HEK293T (cell line): ENCODE measurements around the gene SLC10A7.

ENCODE experiments used
- CTCF ChIA-PET: fragments of 350-600 bp; formaldehyde crosslinking; extraction: SDS; loops from one replicate; lab custom pipeline; 2021; ENCODE audit warnings: antibody characterized with exemption, inconsistent platforms; lab: Yijun Ruan, JAX
- POLR2A ChIA-PET: fragments of 350-600 bp; formaldehyde crosslinking; extraction: SDS; loops from one replicate; lab custom pipeline; 2020; ENCODE audit warnings: antibody characterized with exemption, inconsistent platforms; lab: Yijun Ruan, JAX
- DNase-seq: peaks from one replicate; pipeline ENCODE4 v3.0.0; 2012; ENCODE audit warnings: mixed read lengths; ENCODE audit errors: extremely low spot score
- ARNT ChIP-seq: fragments of 450-650 bp; IDR thresholded peaks from 2 replicates; pipeline ENCODE4 v1.6.1; 2017; ENCODE audit warnings: mild to moderate bottlenecking
- BHLHE40 ChIP-seq: fragments of 450-650 bp; IDR thresholded peaks from 2 replicates; pipeline ENCODE4 v1.6.1; 2016; ENCODE audit warnings: mild to moderate bottlenecking, moderate library complexity, borderline replicate concordance
- CTBP1 ChIP-seq: fragments of 450-650 bp; IDR thresholded peaks from 2 replicates; pipeline ENCODE4 v1.6.1; 2016; ENCODE audit warnings: borderline replicate concordance
- ELF4 ChIP-seq: fragments of 450-650 bp; IDR thresholded peaks from 2 replicates; pipeline ENCODE4 v1.6.1; 2017; ENCODE audit warnings: antibody characterized with exemption
- FOXA1 ChIP-seq: fragments of 450-650 bp; IDR thresholded peaks from 2 replicates; pipeline ENCODE4 v1.6.1; 2016; ENCODE audit warnings: mild to moderate bottlenecking
- FOXK2 ChIP-seq: fragments of 450-650 bp; IDR thresholded peaks from 2 replicates; pipeline ENCODE4 v1.6.1; 2016; ENCODE audit warnings: mild to moderate bottlenecking
- FOXM1 ChIP-seq: fragments of 450-650 bp; IDR thresholded peaks from 2 replicates; pipeline ENCODE4 v1.6.1; 2017; ENCODE audit warnings: mild to moderate bottlenecking, borderline replicate concordance
- HDGF ChIP-seq: fragments of 450-650 bp; IDR thresholded peaks from 2 replicates; pipeline ENCODE4 v1.6.1; 2017; ENCODE audit warnings: antibody characterized with exemption, borderline replicate concordance
- L3MBTL2 ChIP-seq: fragments of 450-650 bp; conservative IDR thresholded peaks from 2 replicates; pipeline ENCODE4 v1.6.1; 2016; ENCODE audit warnings: mild to moderate bottlenecking
- LEF1 ChIP-seq: fragments of 450-650 bp; IDR thresholded peaks from 2 replicates; pipeline ENCODE4 v1.6.1; 2017; ENCODE audit warnings: mild to moderate bottlenecking, borderline replicate concordance
- NFRKB ChIP-seq: fragments of 450-650 bp; IDR thresholded peaks from 2 replicates; pipeline ENCODE4 v1.6.1; 2016; ENCODE audit warnings: mild to moderate bottlenecking, moderate library complexity
- PKNOX1 ChIP-seq: fragments of 450-650 bp; IDR thresholded peaks from 2 replicates; pipeline ENCODE4 v1.6.1; 2016
- SP1 ChIP-seq: fragments of 450-650 bp; IDR thresholded peaks from 2 replicates; pipeline ENCODE4 v1.6.1; 2017
- SUZ12 ChIP-seq: fragments of 450-650 bp; IDR thresholded peaks from 2 replicates; pipeline ENCODE4 v1.6.1; 2016; ENCODE audit warnings: mild to moderate bottlenecking
- TARDBP ChIP-seq: fragments of 450-650 bp; IDR thresholded peaks from 2 replicates; pipeline ENCODE4 v1.6.1; 2016
- ZNF384 ChIP-seq: fragments of 450-650 bp; IDR thresholded peaks from 2 replicates; pipeline ENCODE4 v1.6.1; 2016

SLC10A7 gene

GRCh38 chr4:146439437-146439836, 82.3 kb downstream of the SLC10A7 start:
- TF ChIP-seq SUZ12 (no peak), ZNF384 (no peak), FOXM1 (no peak), ARNT (no peak), NFRKB (no peak), LEF1 (no peak), PKNOX1 (no peak)
- ChIA-PET POLR2A (no interaction called here), CTCF (no interaction called here)
- no peak for DNase-seq

- TF ChIP-seq SP1 = no peak
- no peak for TF ChIP-seq FOXM1
- TF ChIP-seq FOXA1 = no peak
- TF ChIP-seq BHLHE40 = no peak
- no peak for TF ChIP-seq CTBP1
- TF ChIP-seq TARDBP = no peak
- ChIA-PET POLR2A (no interaction called here), CTCF (no interaction called here)
- DNase-seq = no peak
These were observed 84.0 kb downstream of the SLC10A7 start for GRCh38 chr4:146437778-146438177.

GRCh38 chr4:146436423-146437162, 85.1 kb downstream of the SLC10A7 start:
- ChIA-PET POLR2A (no interaction called here), CTCF (no interaction called here)
- DNase-seq = no peak
- TF ChIP-seq NFRKB = no peak
- TF ChIP-seq PKNOX1 = no peak
- no peak for TF ChIP-seq BHLHE40
- no peak for TF ChIP-seq ZNF384
- no peak for TF ChIP-seq LEF1
- TF ChIP-seq ARNT = no peak
- no peak for TF ChIP-seq TARDBP

- ChIA-PET POLR2A (no interaction called here), CTCF (no interaction called here)
- DNase-seq = no peak
- TF ChIP-seq FOXA1 (no peak), LEF1 (no peak), SUZ12 (no peak), ARNT (no peak), ZNF384 (no peak), CTBP1 (no peak), ELF4 (no peak), L3MBTL2 (no peak), TARDBP (no peak)
These were observed 85.8 kb downstream of the SLC10A7 start for GRCh38 chr4:146435962-146436361.

- no peak for DNase-seq
These were observed 89.7 kb downstream of the SLC10A7 start for GRCh38 chr4:146432065-146432464.

GRCh38 chr4:146428298-146428697, 93.4 kb downstream of the SLC10A7 start:
- no peak for DNase-seq
- no peak for TF ChIP-seq ARNT
- no peak for TF ChIP-seq ZNF384
- no peak for TF ChIP-seq LEF1
- no peak for TF ChIP-seq HDGF
- TF ChIP-seq FOXK2 = no peak
- ChIA-PET POLR2A (no interaction called here), CTCF (interaction anchor here (0.6 kb wide), 1 partner anchor 1621 kb away, joined by 5 read pairs; no protein-coding TSS in a partner anchor)

More at GRCh38 chr4:146432065-146432464, 89.7 kb downstream of the SLC10A7 start:
- ChIA-PET CTCF (interaction anchor here (0.6 kb wide), 1 partner anchor 11 kb away, joined by 3 read pairs; no protein-coding TSS in a partner anchor), POLR2A (no interaction called here)
- TF ChIP-seq SP1 = no peak
- no peak for TF ChIP-seq NFRKB
- TF ChIP-seq BHLHE40 = no peak
- TF ChIP-seq ZNF384 = no peak
- no peak for TF ChIP-seq SUZ12
- TF ChIP-seq PKNOX1 = no peak
- TF ChIP-seq LEF1 = no peak
- TF ChIP-seq FOXK2 = no peak
- no peak for TF ChIP-seq L3MBTL2
- TF ChIP-seq FOXM1 = no peak
- TF ChIP-seq HDGF = no peak
- no peak for TF ChIP-seq ELF4
- TF ChIP-seq FOXA1 = no peak
- no peak for TF ChIP-seq TARDBP

- ChIA-PET CTCF (no interaction called here), POLR2A (no interaction called here)
- DNase-seq = no peak
- TF ChIP-seq SUZ12 (no peak), FOXK2 (no peak), NFRKB (no peak), TARDBP (no peak), CTBP1 (no peak), ZNF384 (no peak), LEF1 (no peak), BHLHE40 (no peak), PKNOX1 (no peak), SP1 (no peak), ARNT (no peak), HDGF (no peak), ELF4 (no peak), L3MBTL2 (no peak), FOXA1 (no peak), FOXM1 (no peak)
These were observed 103.9 kb downstream of the SLC10A7 start for GRCh38 chr4:146417822-146418221.
